H1 (cell line): ENCODE data around the gene PBLD. TPM values are rescaled to one million over a fixed set of nuclear protein-coding genes. Genes with fewer than 3 reads are reported as not detected.

Source experiments
- CTCF ChIA-PET: fragments of 300-600 bp; sonication (Branson Sonifier 250); formaldehyde crosslinking; loops from one replicate; lab custom pipeline; 2021; ENCODE audit not compliant: partially characterized antibody; lab: Charles Lee
- POLR2A ChIA-PET: fragments of 300-600 bp; sonication (Branson Sonifier 250); formaldehyde crosslinking; loops from one replicate; lab custom pipeline; 2021; ENCODE audit warnings: inconsistent platforms; ENCODE audit not compliant: partially characterized antibody; lab: Charles Lee
- DNase-seq, 2 experiments: peaks; one replicate each; pipeline versions ENCODE4 v3.0.0 to v3.0.0-alpha.2; 2010 to 2022; ENCODE audit warnings: low spot score in 2 of 2, low read depth in 1 of 2, mixed read lengths in 1 of 2
- FAIRE-seq: peaks from 2 replicates; lab custom pipeline; 2011; peaks lifted over from hg19 to GRCh38; lab: Jason Lieb, UNC
- H2AFZ ChIP-seq: 2 replicates; pipeline ENCODE4 v1.8.1; 2012; ENCODE audit warnings: low read length, inconsistent platforms
- H2AK5ac ChIP-seq: 2 replicates; pipeline ENCODE4 v1.6.1; 2013; ENCODE audit warnings: low read depth, low read length
- H2BK120ac ChIP-seq: replicated peaks from 2 replicates; pipeline ENCODE3; 2013; ENCODE audit warnings: low read depth, low read length, inconsistent platforms
- H2BK12ac ChIP-seq: 2 replicates; pipeline ENCODE4 v1.6.1; 2013; ENCODE audit warnings: low read depth, low read length
- H2BK15ac ChIP-seq: 2 replicates; pipeline ENCODE4 v1.6.1; 2013; ENCODE audit warnings: low read length
- H2BK20ac ChIP-seq: 2 replicates; pipeline ENCODE4 v1.6.1; 2013; ENCODE audit warnings: low read length
- H2BK5ac ChIP-seq: 2 replicates; pipeline ENCODE4 v1.6.1; 2013; ENCODE audit warnings: low read depth, low read length
- H3K14ac ChIP-seq: 2 replicates; pipeline ENCODE4 v1.6.1; 2013; ENCODE audit warnings: inconsistent platforms; ENCODE audit not compliant: insufficient read length
- H3K18ac ChIP-seq: 2 replicates; pipeline ENCODE4 v1.6.1; 2013; ENCODE audit warnings: low read length; ENCODE audit errors: extremely low read depth
- H3K23ac ChIP-seq: 2 replicates; pipeline ENCODE4 v1.6.1; 2013; ENCODE audit warnings: inconsistent platforms; ENCODE audit not compliant: insufficient read length
- H3K23me2 ChIP-seq: 2 replicates; pipeline ENCODE4 v1.6.1; 2013; ENCODE audit warnings: low read depth, low read length
- H3K27ac ChIP-seq: 2 replicates; pipeline ENCODE4 v1.6.1; 2011; ENCODE audit warnings: low read depth, low read length, inconsistent platforms
- H3K27me3 ChIP-seq, 4 experiments: replicated peaks in 1 of 4; 1 replicate in 1 of 4; 2 replicates in 3 of 4; pipeline versions ENCODE4 v1.6.1 to v1.8.1; 2011 to 2013; ENCODE audit warnings: low read length in 3 of 4, mild to moderate bottlenecking in 3 of 4, inconsistent platforms in 2 of 4, mixed read lengths in 2 of 4, moderate library complexity in 1 of 4; ENCODE audit not compliant: control insufficient read depth in 3 of 4, insufficient read depth in 3 of 4; ENCODE audit errors: extremely low read depth in 1 of 4
- H3K36me3 ChIP-seq, 4 experiments: 2 replicates each; pipeline versions ENCODE4 v1.6.1 to v1.8.1; 2011 to 2013; ENCODE audit warnings: mild to moderate bottlenecking in 4 of 4, low read length in 3 of 4, moderate library complexity in 2 of 4, control low read depth in 1 of 4, inconsistent platforms in 1 of 4; ENCODE audit not compliant: insufficient read depth in 4 of 4, control insufficient read depth in 2 of 4
- H3K4ac ChIP-seq: replicated peaks from 2 replicates; pipeline ENCODE3; 2013; ENCODE audit warnings: low read length, low read depth, mixed read lengths, inconsistent platforms; ENCODE audit not compliant: insufficient read length
- H3K4me1 ChIP-seq, 4 experiments: replicated peaks in 1 of 4; 1 replicate in 1 of 4; 2 replicates in 3 of 4; pipeline versions ENCODE4 v1.6.1 to v1.8.1; 2011 to 2013; ENCODE audit warnings: low read length in 3 of 4, inconsistent platforms in 2 of 4, mixed read lengths in 1 of 4; ENCODE audit not compliant: insufficient read depth in 4 of 4, control insufficient read depth in 3 of 4
- H3K4me2 ChIP-seq, 2 experiments: 2 replicates each; pipeline versions ENCODE4 v1.6.1 to v1.8.1; 2011 to 2013; ENCODE audit warnings: low read depth in 2 of 2, low read length in 2 of 2, control low read depth in 1 of 2, inconsistent platforms in 1 of 2, mild to moderate bottlenecking in 1 of 2; ENCODE audit not compliant: insufficient read depth in 1 of 2
- H3K4me3 ChIP-seq, 4 experiments: fragments of 200-600, 300-600 bp in 1 of 4; sonication (generic), shearing (Covaris generic), sonication (Bioruptor Twin) in 1 of 4; 2 replicates each; pipeline versions ENCODE4 v1.5.1 to v1.8.1; 2011 to 2016; ENCODE audit warnings: low read length in 4 of 4, low read depth in 3 of 4, control low read depth in 2 of 4, inconsistent platforms in 2 of 4, mild to moderate bottlenecking in 2 of 4, mixed read lengths in 1 of 4, moderate library complexity in 1 of 4; ENCODE audit not compliant: insufficient read depth in 2 of 4; ENCODE audit errors: extremely low read depth in 1 of 4
- H3K56ac ChIP-seq: replicated peaks from 2 replicates; pipeline ENCODE3; 2013; ENCODE audit warnings: low read depth, mild to moderate bottlenecking, mixed read lengths, low read length, inconsistent platforms; ENCODE audit not compliant: insufficient read length
- H3K79me1 ChIP-seq: 2 replicates; pipeline ENCODE4 v1.6.1; 2013; ENCODE audit warnings: low read depth, low read length, control low read depth
- H3K79me2 ChIP-seq, 2 experiments: 2 replicates each; pipeline versions ENCODE4 v1.6.1 to v1.8.1; 2012 to 2013; ENCODE audit warnings: low read length in 2 of 2, mild to moderate bottlenecking in 2 of 2, inconsistent platforms in 1 of 2; ENCODE audit not compliant: insufficient read depth in 2 of 2, control insufficient read depth in 1 of 2
- H3K9ac ChIP-seq, 4 experiments: replicated peaks in 1 of 4; 1 replicate in 1 of 4; 2 replicates in 3 of 4; pipeline versions ENCODE4 v1.6.1 to v1.8.1; 2011 to 2013; ENCODE audit warnings: low read depth in 3 of 4, low read length in 3 of 4, control low read depth in 2 of 4, mild to moderate bottlenecking in 2 of 4, moderate library complexity in 2 of 4, inconsistent platforms in 1 of 4; ENCODE audit errors: extremely low read depth in 1 of 4
- H3K9me3 ChIP-seq, 2 experiments: 2 replicates each; pipeline versions ENCODE4 v1.6.1 to v1.8.1; 2012 to 2013; ENCODE audit warnings: mild to moderate bottlenecking in 2 of 2, moderate library complexity in 2 of 2, control low read depth in 1 of 2, inconsistent platforms in 1 of 2, low read depth in 1 of 2, low read length in 1 of 2, mixed read lengths in 1 of 2; ENCODE audit not compliant: insufficient read depth in 2 of 2
- H4K20me1 ChIP-seq, 2 experiments: replicated peaks in 1 of 2; 2 replicates each; pipeline versions ENCODE3 to v1.8.1; 2011 to 2013; ENCODE audit warnings: inconsistent platforms in 2 of 2, low read length in 2 of 2, mild to moderate bottlenecking in 1 of 2; ENCODE audit not compliant: insufficient read depth in 2 of 2, control insufficient read depth in 1 of 2
- H4K5ac ChIP-seq: 2 replicates; pipeline ENCODE4 v1.6.1; 2013; ENCODE audit warnings: low read length, low read depth, mixed read lengths, inconsistent platforms; ENCODE audit not compliant: insufficient read length
- H4K8ac ChIP-seq: 2 replicates; pipeline ENCODE4 v1.8.0; 2013; ENCODE audit warnings: mild to moderate bottlenecking, moderate library complexity, low read length, inconsistent platforms; ENCODE audit not compliant: insufficient read depth; ENCODE audit errors: extremely low read depth
- H4K91ac ChIP-seq: replicated peaks from 2 replicates; pipeline ENCODE3; 2013; ENCODE audit warnings: low read length, mixed read lengths, inconsistent platforms; ENCODE audit not compliant: insufficient read length
- BCL11A ChIP-seq, 2 experiments: IDR thresholded peaks; one replicate each; pipeline ENCODE4 v1.6.1; 2011; ENCODE audit warnings: low read depth in 2 of 2, low read length in 2 of 2, mild to moderate bottlenecking in 2 of 2
- BRCA1 ChIP-seq: IDR thresholded peaks from 2 replicates; pipeline ENCODE4 v1.6.1; 2012; ENCODE audit warnings: low read depth, low read length, improper control_type of control experiment
- CBX5 ChIP-seq: fragments of 300-800, 300-1000 bp; sonication (generic); IDR thresholded peaks from 2 replicates; pipeline ENCODE4 v1.7.1; 2016; ENCODE audit warnings: antibody characterized with exemption, low read length, low read depth
- CEBPB ChIP-seq: IDR thresholded peaks from 2 replicates; pipeline ENCODE4 v1.6.1; 2012; ENCODE audit warnings: low read depth, low read length
- CHD2 ChIP-seq: IDR thresholded peaks from 2 replicates; pipeline ENCODE4 v1.6.1; 2012; ENCODE audit warnings: low read length, improper control_type of control experiment
- HDAC6 ChIP-seq: IDR thresholded peaks from one replicate; pipeline ENCODE4 v1.7.1; 2012; ENCODE audit warnings: low read depth, mild to moderate bottlenecking, inconsistent platforms, low read length, moderate library complexity
- JUN ChIP-seq: IDR thresholded peaks from 2 replicates; pipeline ENCODE4 v1.6.1; 2011; ENCODE audit warnings: low read depth, mild to moderate bottlenecking, improper control_type of control experiment, low read length
- KDM1A ChIP-seq: fragments of 200-600, 300-600 bp; sonication (generic); IDR thresholded peaks from 2 replicates; pipeline ENCODE4 v1.7.1; 2016; ENCODE audit warnings: mild to moderate bottlenecking, low read length, borderline replicate concordance
- NRF1 ChIP-seq: IDR thresholded peaks from 2 replicates; pipeline ENCODE4 v1.6.1; 2011; ENCODE audit warnings: mild to moderate bottlenecking, low read depth, low read length, improper control_type of control experiment
- RAD21 ChIP-seq, 2 experiments: IDR thresholded peaks in 1 of 2; conservative IDR thresholded peaks in 1 of 2; 2 replicates each; pipeline ENCODE4 v1.6.1; 2011; ENCODE audit warnings: low read depth in 2 of 2, low read length in 2 of 2, improper control_type of control experiment in 1 of 2, inconsistent platforms in 1 of 2, mild to moderate bottlenecking in 1 of 2, moderate library complexity in 1 of 2
- SAP30 ChIP-seq: fragments of 300-600 bp; sonication (generic); IDR thresholded peaks from 2 replicates; pipeline ENCODE4 v1.7.1; 2012; ENCODE audit warnings: low read length, moderate library complexity, mild to moderate bottlenecking, inconsistent platforms; ENCODE audit not compliant: insufficient read depth, insufficient replicate concordance
- TBP ChIP-seq: IDR thresholded peaks from 2 replicates; pipeline ENCODE4 v1.6.1; 2011; ENCODE audit warnings: low read depth, low read length, improper control_type of control experiment
- WGBS, 2 experiments: shearing (Covaris generic) in 1 of 2; methylation state at CpG; one replicate each; pipeline versions ENCODE4 v1.1.6 to v1.1.7; 2013 to 2015; ENCODE audit warnings: low lambda C conversion rate in 2 of 2, mixed read lengths in 2 of 2, inconsistent platforms in 1 of 2, low coverage in 1 of 2, missing lambda C conversion rate in 1 of 2; ENCODE audit not compliant: insufficient replicate concordance in 2 of 2, insufficient coverage in 1 of 2, insufficient read length in 1 of 2; ENCODE audit errors: extremely low coverage in 1 of 2, missing lambda C conversion rate in 1 of 2; 5-methylcytosine and 5-hydroxymethylcytosine counted together
- polyA plus RNA-seq, 7 experiments: library from polyadenylated mRNA; depleted of rRNA in 3 of 7; stranded (reverse) in 5 of 7; unstranded in 2 of 7; fragments of >200 nt in 5 of 7; fragments of 200-250 nt in 2 of 7; gene quantifications; 1 replicate in 5 of 7; 2 replicates in 1 of 7; 4 replicates in 1 of 7; pipeline versions ENCODE4 v1.2.1 to v1.2.3, GENCODE V29; 2011 to 2013; ENCODE audit warnings: missing spikeins in 2 of 7, mixed read lengths in 2 of 7
- total RNA-seq: library from RNA; stranded (reverse); fragmentation: NEBNext Ultra II Directional; extraction: Animal tissue kit (Norgen Biotek cat#: 25700); gene quantifications from 2 replicates; pipeline ENCODE4 v1.2.1, GENCODE V29; 2021

PBLD gene
- total and polyA plus RNA-seq, 2 of the 8 experiments (the other 6 are each of a cell fraction or from before 2014, with no cell fraction given), result 0.56 to 2.0 TPM

- Histone ChIP-seq H2BK12ac (no peak overlapping the region), H2BK20ac (no peak overlapping the region), H3K4me3 (no peak overlapping the region)
- POLR2A ChIA-PET, result no interaction called here
- 94% methylated on average over 5 of the region's 5 CpGs; no CpG with 5 or more reads in 1 of the 2 experiments for WGBS, 2 experiments
- TF ChIP-seq CEBPB, result no peak
- TF ChIP-seq NRF1, result no peak
- TF ChIP-seq CHD2, result no peak
- no peak for TF ChIP-seq JUN
- TF ChIP-seq SAP30, result no peak
- no peak for TF ChIP-seq BCL11A (IDR thresholded peaks at IDR 0.05; ENCODE audit: low read depth in 2 of 2, low read length in 2 of 2)
- no peak for TF ChIP-seq KDM1A
- no peak for TF ChIP-seq BRCA1
- no peak for TF ChIP-seq RAD21 (IDR thresholded peaks at IDR 0.05 in 1 of 2, conservative IDR thresholded peaks at IDR 0.05 in 1 of 2; ENCODE audit: low read depth in 2 of 2, low read length in 2 of 2)
- no peak for TF ChIP-seq HDAC6
- TF ChIP-seq TBP, result no peak
- no peak for TF ChIP-seq CBX5
- TF ChIP-seq, all 59 proteins: peak for 0
- DNase-seq (no peak), FAIRE-seq (no peak)
- H2AK5ac ChIP-seq, result no peak overlapping the region
- H3K4ac ChIP-seq, result no peak overlapping the region
- H4K5ac ChIP-seq, result no peak overlapping the region
- peaks cover 0 to 9% (median 2%) of the 10 kb centered on the region in 4 experiments; a peak in 3 of 8 replicates for H3K36me3 ChIP-seq
- no peaks in the 10 kb centered on the region for H3K79me2 ChIP-seq
- H2AFZ ChIP-seq, result no peak overlapping the region
- H3K23ac ChIP-seq, result no peak overlapping the region
- no peak overlapping the region for H3K18ac ChIP-seq
- H2BK15ac ChIP-seq, result no peak overlapping the region
- no peak overlapping the region for H3K4me2 ChIP-seq
- H3K27me3 ChIP-seq, result no peaks in the 10 kb centered on the region
- no peak overlapping the region for H4K8ac ChIP-seq
- H2BK5ac ChIP-seq, result no peak overlapping the region
- H3K4me1 ChIP-seq, result no peaks in the 10 kb centered on the region
- H4K91ac ChIP-seq, result no peak overlapping the region
- H3K9me3 ChIP-seq, result no peaks in the 10 kb centered on the region
- H3K23me2 ChIP-seq, result no peaks in the 10 kb centered on the region
- CTCF ChIA-PET, result interaction anchor here (0.6 kb wide), 1 partner anchor 556 kb away, joined by 4 read pairs; no protein-coding TSS in a partner anchor
- no peaks in the 10 kb centered on the region for H3K79me1 ChIP-seq
- H4K20me1 ChIP-seq, result no peaks in the 10 kb centered on the region
- no peak overlapping the region for H3K14ac ChIP-seq
- H2BK120ac ChIP-seq, result no peak overlapping the region
- no peak overlapping the region for H3K56ac ChIP-seq
- H3K27ac ChIP-seq, result no peak overlapping the region
- no peak overlapping the region for H3K9ac ChIP-seq
Observed at GRCh38 chr10:68366600-68366999, 33.9 kb upstream of the PBLD start.
